Uterus (tissue), 4 donors: ENCODE results near the gene SCYGR1. TPM values are rescaled to one million over a fixed set of nuclear protein-coding genes. Genes with fewer than 3 reads are reported as not detected.

ENCODE experiments used
- DNase-seq, 2 donors: peaks; one replicate each; pipeline ENCODE4 v3.0.0-alpha.2; 2019 to 2020
- H3K27ac ChIP-seq, 2 donors: fragments of 200-600 bp; sonication (generic); 1 replicate in 1 of 2; 2 replicates in 1 of 2; pipeline ENCODE4 v1.5.1; 2016 to 2018
- H3K27me3 ChIP-seq, 2 donors: fragments of 200-600 bp; sonication (generic); one replicate each; pipeline ENCODE4 v1.5.1; 2018 to 2019; ENCODE audit warnings: control low read depth in 1 of 2
- H3K36me3 ChIP-seq, 2 donors: fragments of 200-600 bp; sonication (generic); one replicate each; pipeline ENCODE4 v1.5.1; 2019; ENCODE audit warnings: control low read depth in 1 of 2
- H3K4me1 ChIP-seq, 2 donors: fragments of 200-600 bp; sonication (generic); one replicate each; pipeline ENCODE4 v1.5.1; 2018 to 2019; ENCODE audit warnings: control low read depth in 1 of 2
- H3K4me3 ChIP-seq, 2 donors: fragments of 200-600 bp; sonication (generic); 1 replicate in 1 of 2; 2 replicates in 1 of 2; pipeline ENCODE4 v1.5.1; 2018 to 2019; ENCODE audit warnings: mild to moderate bottlenecking in 1 of 2
- H3K9me3 ChIP-seq, 2 donors: fragments of 200-600 bp; sonication (generic); one replicate each; pipeline ENCODE4 v1.5.1; 2019; ENCODE audit warnings: control low read depth in 1 of 2
- CTCF ChIP-seq, 4 experiments: fragments of 200-600 bp in 2 of 4; fragments of 450-650 bp in 2 of 4; sonication (generic) in 2 of 4; IDR thresholded peaks; one replicate each; pipeline ENCODE4 v1.5.1; 2016 to 2019; ENCODE audit warnings: antibody characterized with exemption in 4 of 4, mild to moderate bottlenecking in 2 of 4, moderate library complexity in 1 of 4
- POLR2A ChIP-seq, 2 donors: fragments of 450-650 bp; IDR thresholded peaks; one replicate each; pipeline ENCODE4 v1.6.1; 2016; ENCODE audit warnings: antibody characterized with exemption in 2 of 2, mild to moderate bottlenecking in 1 of 2, moderate library complexity in 1 of 2
- intact Hi-C: fragments of 100-400 bp; cut with DNase I; formaldehyde crosslinking; loops from one replicate; pipeline ENCODE4 v1.15.1; 2023; ENCODE audit warnings: low total_unique reads
- total RNA-seq, 4 donors: library from RNA; depleted of rRNA in 3 of 4; stranded (reverse); fragments of >200 nt in 3 of 4; gene quantifications; one replicate each; pipeline versions ENCODE4 v1.1.0 to v1.2.4, GENCODE V29; 2014 to 2023
- donor health status: DM: yes; HTN: yes; CAD: no.

The SCYGR1 gene
- total RNA-seq, 4 donors from 2014 or later = not detected

GRCh38 chr2:227401550-227401949 lies 13.8 kb upstream of the SCYGR1 start:
- Histone ChIP-seq H3K9me3 (no peaks in the 10 kb centered on the region), H3K4me3 (no peak overlapping the region), H3K36me3 (no peaks in the 10 kb centered on the region), H3K27me3 (no peaks in the 10 kb centered on the region), H3K4me1 (no peaks in the 10 kb centered on the region), H3K27ac (no peak overlapping the region)
- intact Hi-C loops = no loop called here
- TF ChIP-seq POLR2A (IDR thresholded peaks at IDR 0.05) (no peak), CTCF (IDR thresholded peaks at IDR 0.05) (no peak)
- no peak for DNase-seq

GRCh38 chr2:227398684-227399670 lies 11.2 kb upstream of the SCYGR1 start:
- Histone ChIP-seq H3K4me3 (no peak overlapping the region), H3K4me1 (no peaks in the 10 kb centered on the region), H3K9me3 (no peaks in the 10 kb centered on the region), H3K27ac (no peak overlapping the region), H3K27me3 (no peaks in the 10 kb centered on the region), H3K36me3 (no peaks in the 10 kb centered on the region)
- intact Hi-C loops = no loop called here
- TF ChIP-seq CTCF (IDR thresholded peaks at IDR 0.05) = no peak
- no peak for TF ChIP-seq POLR2A (IDR thresholded peaks at IDR 0.05)
- DNase-seq = no peak

- TF ChIP-seq POLR2A (IDR thresholded peaks at IDR 0.05) (no peak), CTCF (IDR thresholded peaks at IDR 0.05) (no peak)
- DNase-seq = no peak
- Histone ChIP-seq H3K4me3 (no peak overlapping the region), H3K9me3 (no peaks in the 10 kb centered on the region), H3K36me3 (no peaks in the 10 kb centered on the region), H3K27ac (no peak overlapping the region), H3K4me1 (no peaks in the 10 kb centered on the region), H3K27me3 (no peaks in the 10 kb centered on the region)
- intact Hi-C loops = no loop called here
Measured at GRCh38 chr2:227397562-227397961, 9.8 kb upstream of the SCYGR1 start.

GRCh38 chr2:227395556-227395955 lies 7.8 kb upstream of the SCYGR1 start:
- Histone ChIP-seq H3K27me3 (no peaks in the 10 kb centered on the region), H3K4me1 (no peaks in the 10 kb centered on the region), H3K4me3 (no peak overlapping the region), H3K27ac (no peak overlapping the region), H3K36me3 (no peaks in the 10 kb centered on the region), H3K9me3 (no peaks in the 10 kb centered on the region)
- DNase-seq = no peak
- TF ChIP-seq POLR2A (IDR thresholded peaks at IDR 0.05) (no peak), CTCF (IDR thresholded peaks at IDR 0.05) (no peak)
- intact Hi-C loops = no loop called here

- no peaks in the 10 kb centered on the region for H3K36me3 ChIP-seq
- TF ChIP-seq CTCF (IDR thresholded peaks at IDR 0.05) (no peak), POLR2A (IDR thresholded peaks at IDR 0.05) (no peak)
- H3K4me1 ChIP-seq = no peaks in the 10 kb centered on the region
- H3K27ac ChIP-seq = no peak overlapping the region
- H3K4me3 ChIP-seq = no peak overlapping the region
- DNase-seq = no peak
- H3K27me3 ChIP-seq = no peaks in the 10 kb centered on the region
- H3K9me3 ChIP-seq = no peaks in the 10 kb centered on the region
- intact Hi-C loops = no loop called here
Measured at GRCh38 chr2:227394401-227394800, 6.7 kb upstream of the SCYGR1 start.
